ENCODE data around the gene SMARCD3.
A peak's percentile ranks its signal among the peaks of the same experiment; 100 is the strongest.

The SMARCD3 gene

DNA sequence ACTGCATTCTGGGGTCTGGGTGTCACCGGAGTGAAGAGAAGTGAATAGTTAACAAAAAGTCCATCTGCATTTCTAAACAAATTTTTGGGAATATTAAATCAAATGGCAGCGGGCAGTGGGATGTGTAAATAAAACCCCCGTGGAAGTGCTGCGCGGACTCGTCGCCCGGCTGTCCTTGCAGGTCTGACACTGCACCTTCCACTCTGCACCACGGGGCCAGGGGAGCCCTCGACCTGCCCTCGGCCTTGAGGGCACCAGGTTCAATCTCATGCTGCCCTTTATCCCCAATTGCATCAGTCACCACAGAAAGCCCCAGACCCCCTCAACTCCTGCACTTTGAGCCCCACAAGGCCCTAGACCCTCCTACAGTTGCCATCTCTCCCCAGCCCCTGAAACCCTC, 6.4 kb upstream of the SMARCD3 start:
- Histone ChIP-seq H3K4me3 (no peak overlapping the region), H3K27ac (no peak overlapping the region), H3K27me3 (no peaks in the 10 kb centered on the region), H3K4me1 (peaks cover 6 to 41% (median 28%) of the 10 kb centered on the region in 4 donors), H3K36me3 (no peaks in the 10 kb centered on the region), H3K9me3 (no peaks in the 10 kb centered on the region)
- intact Hi-C loops (cut with DNase I; ENCODE audit: low total_unique reads): no loop called here
- DNase-seq: no peak
- TF ChIP-seq, protein P1, sequence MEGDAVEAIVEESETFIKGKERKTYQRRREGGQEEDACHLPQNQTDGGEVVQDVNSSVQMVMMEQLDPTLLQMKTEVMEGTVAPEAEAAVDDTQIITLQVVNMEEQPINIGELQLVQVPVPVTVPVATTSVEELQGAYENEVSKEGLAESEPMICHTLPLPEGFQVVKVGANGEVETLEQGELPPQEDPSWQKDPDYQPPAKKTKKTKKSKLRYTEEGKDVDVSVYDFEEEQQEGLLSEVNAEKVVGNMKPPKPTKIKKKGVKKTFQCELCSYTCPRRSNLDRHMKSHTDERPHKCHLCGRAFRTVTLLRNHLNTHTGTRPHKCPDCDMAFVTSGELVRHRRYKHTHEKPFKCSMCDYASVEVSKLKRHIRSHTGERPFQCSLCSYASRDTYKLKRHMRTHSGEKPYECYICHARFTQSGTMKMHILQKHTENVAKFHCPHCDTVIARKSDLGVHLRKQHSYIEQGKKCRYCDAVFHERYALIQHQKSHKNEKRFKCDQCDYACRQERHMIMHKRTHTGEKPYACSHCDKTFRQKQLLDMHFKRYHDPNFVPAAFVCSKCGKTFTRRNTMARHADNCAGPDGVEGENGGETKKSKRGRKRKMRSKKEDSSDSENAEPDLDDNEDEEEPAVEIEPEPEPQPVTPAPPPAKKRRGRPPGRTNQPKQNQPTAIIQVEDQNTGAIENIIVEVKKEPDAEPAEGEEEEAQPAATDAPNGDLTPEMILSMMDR (IDR thresholded peaks at IDR 0.05): no peak

GRCh38 chr7:151254316-151254715, 5.8 kb upstream of the SMARCD3 start:
- intact Hi-C loops (cut with DNase I; ENCODE audit: low total_unique reads): no loop called here
- Histone ChIP-seq H3K4me3 (no peak overlapping the region), H3K27me3 (no peaks in the 10 kb centered on the region), H3K4me1 (peaks cover 6 to 46% (median 31%) of the 10 kb centered on the region in 4 donors), H3K36me3 (no peaks in the 10 kb centered on the region), H3K9me3 (no peaks in the 10 kb centered on the region), H3K27ac (peak overlapping the region in 1 of 2 donors; percentile 98)
- TF ChIP-seq, protein P1 (IDR thresholded peaks at IDR 0.05): no peak
- DNase-seq: peak in 1 of 2 donors; percentile 65

DNA sequence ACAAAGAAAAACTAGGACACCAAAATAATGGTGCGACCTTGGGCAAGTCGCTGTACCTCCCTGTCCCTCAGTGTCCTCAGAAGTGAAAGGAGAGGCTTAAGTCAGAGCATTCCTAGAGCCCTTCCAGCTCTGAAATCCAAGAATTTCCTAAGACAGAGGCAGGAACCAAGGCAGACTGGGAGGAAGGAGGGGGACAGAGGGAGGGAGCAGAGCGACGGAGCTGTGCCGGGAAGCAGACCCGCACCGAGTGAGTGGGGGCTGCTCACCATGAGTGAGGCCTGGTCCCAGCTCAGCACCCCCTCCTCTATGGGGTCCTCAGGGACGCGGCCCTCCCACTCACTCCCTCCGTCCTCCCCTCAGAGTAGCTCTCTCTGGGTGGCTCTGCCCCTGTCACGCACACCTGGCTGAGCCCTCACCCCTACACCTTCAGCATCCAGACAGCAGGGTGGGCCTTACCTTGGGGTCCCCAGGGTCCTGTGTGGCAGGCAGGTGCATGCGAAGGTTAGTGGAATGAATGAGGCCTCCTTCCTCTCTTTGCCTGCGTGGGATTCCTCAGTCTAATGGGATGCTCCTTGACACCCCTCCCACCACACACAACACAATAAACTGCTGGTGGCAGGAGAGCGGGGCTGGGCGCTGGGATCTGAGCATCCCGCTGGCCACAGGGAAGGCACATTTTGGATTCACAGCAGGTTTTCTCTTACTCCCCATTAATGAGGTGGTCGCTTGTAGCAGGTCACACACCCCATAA, 4.6 kb upstream of the SMARCD3 start:
- Histone ChIP-seq H3K27me3 (no peaks in the 10 kb centered on the region), H3K4me3 (peak overlapping the region; percentile 71 to 73), H3K27ac (peak overlapping the region; percentile 95 to 98), H3K4me1 (peaks cover 6 to 46% (median 34%) of the 10 kb centered on the region in 4 donors), H3K36me3 (no peaks in the 10 kb centered on the region), H3K9me3 (no peaks in the 10 kb centered on the region)
- intact Hi-C loops (cut with DNase I; ENCODE audit: low total_unique reads): no loop called here
- DNase-seq: peak in 1 of 2 donors; percentile 62
- TF ChIP-seq, protein P1 (IDR thresholded peaks at IDR 0.05): no peak

- Histone ChIP-seq H3K9me3 (no peaks in the 10 kb centered on the region), H3K27ac (peak overlapping the region; percentile 95 to 98), H3K4me1 (peaks cover 6 to 50% (median 39%) of the 10 kb centered on the region in 4 donors), H3K27me3 (no peaks in the 10 kb centered on the region), H3K4me3 (peak overlapping the region; percentile 71 to 73), H3K36me3 (no peaks in the 10 kb centered on the region)
- TF ChIP-seq, protein P1 (IDR thresholded peaks at IDR 0.05): no peak
- DNase-seq: peak in 1 of 2 donors; percentile 70
- intact Hi-C loops (cut with DNase I; ENCODE audit: low total_unique reads): no loop called here
Measured at GRCh38 chr7:151252561-151252835, 4.0 kb upstream of the SMARCD3 start.

GRCh38 chr7:151251689-151252560, 3.4 kb upstream of the SMARCD3 start:
- Histone ChIP-seq H3K4me3 (peak overlapping the region; percentile 71 to 73), H3K9me3 (no peaks in the 10 kb centered on the region), H3K4me1 (peaks cover 6 to 55% (median 45%) of the 10 kb centered on the region in 4 donors), H3K27ac (peak overlapping the region; percentile 95 to 98), H3K36me3 (no peaks in the 10 kb centered on the region), H3K27me3 (no peaks in the 10 kb centered on the region)
- TF ChIP-seq, protein P1 (IDR thresholded peaks at IDR 0.05): no peak
- intact Hi-C loops (cut with DNase I; ENCODE audit: low total_unique reads): no loop called here
- DNase-seq: peak; percentile 69 to 87
